ENCODE measurements around the gene ELF3. TPM values are rescaled to one million over a fixed set of nuclear protein-coding genes. Genes with fewer than 3 reads are reported as not detected.

ELF3 gene
- polyA plus RNA-seq, 1 donor from 2014 or later = 0.26 TPM

DNA sequence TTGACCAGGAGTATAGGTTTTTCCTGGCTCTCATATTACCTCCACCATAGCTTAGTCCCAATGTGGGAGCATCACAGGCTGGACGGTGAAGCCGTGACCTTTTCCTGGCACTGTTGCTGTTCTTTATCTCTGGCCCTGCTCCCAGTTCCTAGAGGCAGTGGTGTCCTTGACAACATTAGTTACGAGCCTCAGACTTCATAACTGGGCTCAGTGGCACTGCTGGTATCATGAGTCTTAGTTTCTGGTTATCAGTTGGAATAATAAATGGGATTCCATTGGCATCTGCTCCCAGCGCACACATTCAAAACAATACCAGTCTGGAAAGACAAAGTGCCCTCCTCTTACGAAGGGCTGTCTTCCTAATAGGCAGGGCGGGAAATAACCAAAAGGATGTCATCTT, 20.0 kb upstream of the ELF3 start:
- TF ChIP-seq, protein P1, sequence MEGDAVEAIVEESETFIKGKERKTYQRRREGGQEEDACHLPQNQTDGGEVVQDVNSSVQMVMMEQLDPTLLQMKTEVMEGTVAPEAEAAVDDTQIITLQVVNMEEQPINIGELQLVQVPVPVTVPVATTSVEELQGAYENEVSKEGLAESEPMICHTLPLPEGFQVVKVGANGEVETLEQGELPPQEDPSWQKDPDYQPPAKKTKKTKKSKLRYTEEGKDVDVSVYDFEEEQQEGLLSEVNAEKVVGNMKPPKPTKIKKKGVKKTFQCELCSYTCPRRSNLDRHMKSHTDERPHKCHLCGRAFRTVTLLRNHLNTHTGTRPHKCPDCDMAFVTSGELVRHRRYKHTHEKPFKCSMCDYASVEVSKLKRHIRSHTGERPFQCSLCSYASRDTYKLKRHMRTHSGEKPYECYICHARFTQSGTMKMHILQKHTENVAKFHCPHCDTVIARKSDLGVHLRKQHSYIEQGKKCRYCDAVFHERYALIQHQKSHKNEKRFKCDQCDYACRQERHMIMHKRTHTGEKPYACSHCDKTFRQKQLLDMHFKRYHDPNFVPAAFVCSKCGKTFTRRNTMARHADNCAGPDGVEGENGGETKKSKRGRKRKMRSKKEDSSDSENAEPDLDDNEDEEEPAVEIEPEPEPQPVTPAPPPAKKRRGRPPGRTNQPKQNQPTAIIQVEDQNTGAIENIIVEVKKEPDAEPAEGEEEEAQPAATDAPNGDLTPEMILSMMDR (IDR thresholded peaks at IDR 0.05; ENCODE audit: poor library complexity, severe bottlenecking) = no peak
- no peak for TF ChIP-seq POLR2AphosphoS5 (IDR thresholded peaks at IDR 0.05)
- TF ChIP-seq EP300 (conservative IDR thresholded peaks at IDR 0.05; ENCODE audit: poor library complexity, severe bottlenecking) = no peak
- no peak for TF ChIP-seq SMC3 (conservative IDR thresholded peaks at IDR 0.05; ENCODE audit: poor library complexity)
- TF ChIP-seq, protein P2, sequence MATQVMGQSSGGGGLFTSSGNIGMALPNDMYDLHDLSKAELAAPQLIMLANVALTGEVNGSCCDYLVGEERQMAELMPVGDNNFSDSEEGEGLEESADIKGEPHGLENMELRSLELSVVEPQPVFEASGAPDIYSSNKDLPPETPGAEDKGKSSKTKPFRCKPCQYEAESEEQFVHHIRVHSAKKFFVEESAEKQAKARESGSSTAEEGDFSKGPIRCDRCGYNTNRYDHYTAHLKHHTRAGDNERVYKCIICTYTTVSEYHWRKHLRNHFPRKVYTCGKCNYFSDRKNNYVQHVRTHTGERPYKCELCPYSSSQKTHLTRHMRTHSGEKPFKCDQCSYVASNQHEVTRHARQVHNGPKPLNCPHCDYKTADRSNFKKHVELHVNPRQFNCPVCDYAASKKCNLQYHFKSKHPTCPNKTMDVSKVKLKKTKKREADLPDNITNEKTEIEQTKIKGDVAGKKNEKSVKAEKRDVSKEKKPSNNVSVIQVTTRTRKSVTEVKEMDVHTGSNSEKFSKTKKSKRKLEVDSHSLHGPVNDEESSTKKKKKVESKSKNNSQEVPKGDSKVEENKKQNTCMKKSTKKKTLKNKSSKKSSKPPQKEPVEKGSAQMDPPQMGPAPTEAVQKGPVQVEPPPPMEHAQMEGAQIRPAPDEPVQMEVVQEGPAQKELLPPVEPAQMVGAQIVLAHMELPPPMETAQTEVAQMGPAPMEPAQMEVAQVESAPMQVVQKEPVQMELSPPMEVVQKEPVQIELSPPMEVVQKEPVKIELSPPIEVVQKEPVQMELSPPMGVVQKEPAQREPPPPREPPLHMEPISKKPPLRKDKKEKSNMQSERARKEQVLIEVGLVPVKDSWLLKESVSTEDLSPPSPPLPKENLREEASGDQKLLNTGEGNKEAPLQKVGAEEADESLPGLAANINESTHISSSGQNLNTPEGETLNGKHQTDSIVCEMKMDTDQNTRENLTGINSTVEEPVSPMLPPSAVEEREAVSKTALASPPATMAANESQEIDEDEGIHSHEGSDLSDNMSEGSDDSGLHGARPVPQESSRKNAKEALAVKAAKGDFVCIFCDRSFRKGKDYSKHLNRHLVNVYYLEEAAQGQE (IDR thresholded peaks at IDR 0.05; ENCODE audit: borderline replicate concordance) = no peak
- no peak for TF ChIP-seq TAF1 (IDR thresholded peaks at IDR 0.05; ENCODE audit: low read depth)
- TF ChIP-seq RAD21 (conservative IDR thresholded peaks at IDR 0.05) = no peak
- no peak for TF ChIP-seq EZH2 (IDR thresholded peaks at IDR 0.05; ENCODE audit: borderline replicate concordance, insufficient read depth, low read length, poor library complexity, severe bottlenecking)
- no peak for TF ChIP-seq MXI1 (conservative IDR thresholded peaks at IDR 0.05; ENCODE audit: poor library complexity, severe bottlenecking)
- H3F3A ChIP-seq (ENCODE audit: insufficient read depth, low read length, poor library complexity, severe bottlenecking) = no peaks in the 10 kb centered on the region
- no peak overlapping the region for H2AFZ ChIP-seq (ENCODE audit: low read depth, low read length)
- H3K4me2 ChIP-seq (ENCODE audit: low read length) = no peak overlapping the region
- no peaks in the 10 kb centered on the region for H4K20me1 ChIP-seq (ENCODE audit: insufficient read depth)
- H3K9me3 ChIP-seq (ENCODE audit: low read length) = no peaks in the 10 kb centered on the region
- peaks cover 9% of the 10 kb centered on the region for H3K36me3 ChIP-seq (ENCODE audit: insufficient read depth, low read length)
- no peak overlapping the region for H3K27ac ChIP-seq (ENCODE audit: low read length)
- no peak overlapping the region for H3K4me3 ChIP-seq (ENCODE audit: low read length)
- no peak overlapping the region for H3K9ac ChIP-seq (ENCODE audit: low read length)
- no peaks in the 10 kb centered on the region for H3K9me2 ChIP-seq (ENCODE audit: insufficient read depth, low read length)
- H3K27me3 ChIP-seq (ENCODE audit: insufficient read depth, low read depth, low read length) = no peaks in the 10 kb centered on the region
- peaks cover 9% of the 10 kb centered on the region for H3K79me2 ChIP-seq (replicated peaks; ENCODE audit: insufficient read depth, low read length)

- TF ChIP-seq EZH2 (IDR thresholded peaks at IDR 0.05; ENCODE audit: borderline replicate concordance, insufficient read depth, low read length, poor library complexity, severe bottlenecking) (no peak), TAF1 (IDR thresholded peaks at IDR 0.05; ENCODE audit: low read depth) (no peak), MXI1 (conservative IDR thresholded peaks at IDR 0.05; ENCODE audit: poor library complexity, severe bottlenecking) (no peak), SMC3 (conservative IDR thresholded peaks at IDR 0.05; ENCODE audit: poor library complexity) (peak; percentile 72), EP300 (conservative IDR thresholded peaks at IDR 0.05; ENCODE audit: poor library complexity, severe bottlenecking) (no peak), POLR2AphosphoS5 (IDR thresholded peaks at IDR 0.05) (no peak), RAD21 (conservative IDR thresholded peaks at IDR 0.05) (peak; percentile 66)
- TF ChIP-seq, protein P1 (IDR thresholded peaks at IDR 0.05; ENCODE audit: poor library complexity, severe bottlenecking) = peak; percentile 76
- TF ChIP-seq, protein P2 (IDR thresholded peaks at IDR 0.05; ENCODE audit: borderline replicate concordance) = no peak
- H3K4me2 ChIP-seq (ENCODE audit: low read length) = no peak overlapping the region
- H3K27ac ChIP-seq (ENCODE audit: low read length) = no peak overlapping the region
- no peaks in the 10 kb centered on the region for H3K9me2 ChIP-seq (ENCODE audit: insufficient read depth, low read length)
- H3K4me3 ChIP-seq (ENCODE audit: low read length) = no peak overlapping the region
- no peaks in the 10 kb centered on the region for H3K36me3 ChIP-seq (ENCODE audit: insufficient read depth, low read length)
- H3K79me2 ChIP-seq (replicated peaks; ENCODE audit: insufficient read depth, low read length) = no peaks in the 10 kb centered on the region
- no peak overlapping the region for H3K9ac ChIP-seq (ENCODE audit: low read length)
- no peaks in the 10 kb centered on the region for H3F3A ChIP-seq (ENCODE audit: insufficient read depth, low read length, poor library complexity, severe bottlenecking)
- no peak overlapping the region for H2AFZ ChIP-seq (ENCODE audit: low read depth, low read length)
- H3K9me3 ChIP-seq (ENCODE audit: low read length) = no peaks in the 10 kb centered on the region
- no peaks in the 10 kb centered on the region for H4K20me1 ChIP-seq (ENCODE audit: insufficient read depth)
- no peaks in the 10 kb centered on the region for H3K27me3 ChIP-seq (ENCODE audit: insufficient read depth, low read depth, low read length)
Measured at GRCh38 chr1:201999625-202000238, 10.7 kb upstream of the ELF3 start.

All from neural cell (in vitro differentiated cells).